Type B pancreatic cell (in vitro differentiated cells): ENCODE data around the gene NAA20. TPM values are rescaled to one million over a fixed set of nuclear protein-coding genes. Genes with fewer than 3 reads are reported as not detected.

ENCODE experiments used
- DNase-seq: peaks from one replicate; pipeline ENCODE4 v3.0.0; 2021; ENCODE audit warnings: mixed read lengths; ENCODE audit not compliant: unreplicated experiment; ENCODE audit errors: extremely low spot score
- H3K27ac Mint-ChIP-seq: 2 replicates; pipeline ENCODE4 v1.8.0; 2021; ENCODE audit warnings: mild to moderate bottlenecking, mixed read lengths
- H3K27me3 Mint-ChIP-seq: 2 replicates; pipeline ENCODE4 v1.8.0; 2021; ENCODE audit warnings: mixed read lengths
- H3K36me3 Mint-ChIP-seq: 2 replicates; pipeline ENCODE4 v1.8.0; 2021; ENCODE audit warnings: mixed read lengths
- H3K4me1 Mint-ChIP-seq: one replicate; pipeline ENCODE4 v1.8.0; 2021; ENCODE audit warnings: mixed read lengths; ENCODE audit not compliant: unreplicated experiment
- H3K4me3 Mint-ChIP-seq: 2 replicates; pipeline ENCODE4 v1.8.0; 2021; ENCODE audit warnings: mild to moderate bottlenecking, mixed read lengths
- H3K9me3 Mint-ChIP-seq: 2 replicates; pipeline ENCODE4 v1.8.0; 2021; ENCODE audit warnings: mixed read lengths
- CTCF ChIP-seq: fragments of 200-600 bp; sonication (generic); conservative IDR thresholded peaks from 2 replicates; pipeline ENCODE4 v1.5.0; 2021; ENCODE audit warnings: antibody characterized with exemption, mild to moderate bottlenecking
- total RNA-seq: library from RNA; stranded (reverse); gene quantifications from 2 replicates; pipeline ENCODE4 v1.2.1, GENCODE V29; 2021; ENCODE audit warnings: low replicate concordance

NAA20 gene
- total RNA-seq, 1 donor from 2014 or later = 63.5 TPM

DNA sequence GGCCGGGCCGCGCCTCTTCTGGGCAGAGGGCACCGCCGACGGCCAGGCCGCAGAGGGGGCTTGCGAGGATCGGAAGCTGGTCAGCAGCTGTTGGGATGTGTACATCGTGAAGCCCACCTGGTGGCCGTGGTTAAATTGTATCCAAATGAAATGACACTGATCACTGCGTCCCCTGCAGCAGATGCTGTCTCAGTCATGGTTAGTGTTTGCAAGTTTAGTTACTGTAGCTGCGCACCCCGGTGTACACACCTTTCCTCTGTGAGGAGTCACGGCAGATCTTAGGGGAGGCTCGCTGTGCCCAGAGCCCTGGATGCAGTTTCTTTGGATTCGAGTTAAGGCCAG lies 653 bp downstream of the NAA20 start:
- Mint-ChIP-seq H3K4me3 (peak overlapping the region; percentile 84), H3K36me3 (peaks cover 12% of the 10 kb centered on the region), H3K9me3 (no peaks in the 10 kb centered on the region), H3K27me3 (no peaks in the 10 kb centered on the region), H3K27ac (peak overlapping the region; percentile 19), H3K4me1 (peaks cover 49% of the 10 kb centered on the region)
- DNase-seq = no peak
- TF ChIP-seq CTCF = peak; percentile 36

GRCh38 chr20:20018366-20018765 lies 1.2 kb downstream of the NAA20 start:
- Mint-ChIP-seq H3K36me3 (peaks cover 13% of the 10 kb centered on the region), H3K4me1 (peaks cover 48% of the 10 kb centered on the region), H3K27ac (peak overlapping the region; percentile 19), H3K9me3 (no peaks in the 10 kb centered on the region), H3K4me3 (peak overlapping the region; percentile 84), H3K27me3 (no peaks in the 10 kb centered on the region)
- no peak for DNase-seq
- no peak for TF ChIP-seq CTCF

DNA sequence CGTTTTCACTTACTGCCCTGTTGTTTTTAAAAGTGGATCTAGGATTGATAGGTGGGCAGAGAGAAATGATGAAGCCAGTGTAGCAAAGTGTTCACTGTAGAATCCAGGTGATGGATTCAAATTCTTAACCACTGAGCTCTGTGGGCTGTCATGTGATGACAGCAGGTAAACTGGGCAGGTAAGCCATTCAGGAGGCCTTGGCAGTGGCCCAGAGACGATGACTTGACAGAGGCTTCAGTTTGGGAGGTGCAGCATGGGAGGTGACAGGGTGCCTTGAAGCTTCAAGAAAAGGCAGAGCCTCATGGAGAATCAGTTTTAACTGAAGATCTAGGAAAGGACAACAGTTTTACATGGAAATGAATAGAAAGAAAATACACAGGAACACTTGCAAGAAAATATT lies 2.0 kb downstream of the NAA20 start:
- no peak for DNase-seq
- peak overlapping the region; percentile 84 for H3K4me3 Mint-ChIP-seq
- TF ChIP-seq CTCF = no peak
- no peaks in the 10 kb centered on the region for H3K27me3 Mint-ChIP-seq
- peaks cover 48% of the 10 kb centered on the region for H3K4me1 Mint-ChIP-seq
- no peaks in the 10 kb centered on the region for H3K9me3 Mint-ChIP-seq
- H3K36me3 Mint-ChIP-seq = peaks cover 21% of the 10 kb centered on the region
- peak overlapping the region; percentile 27 for H3K27ac Mint-ChIP-seq

- H3K4me1 Mint-ChIP-seq = peaks cover 46% of the 10 kb centered on the region
- H3K9me3 Mint-ChIP-seq = no peaks in the 10 kb centered on the region
- TF ChIP-seq CTCF = no peak
- H3K36me3 Mint-ChIP-seq = peaks cover 24% of the 10 kb centered on the region
- no peaks in the 10 kb centered on the region for H3K27me3 Mint-ChIP-seq
- peak overlapping the region; percentile 53 for H3K27ac Mint-ChIP-seq
- peak overlapping the region; percentile 24 for H3K4me3 Mint-ChIP-seq
- DNase-seq = no peak
Measured at GRCh38 chr20:20020908-20021307, 3.7 kb downstream of the NAA20 start.

GRCh38 chr20:20021835-20022234 lies 4.7 kb downstream of the NAA20 start:
- peak overlapping the region; percentile 37 for H3K27ac Mint-ChIP-seq
- no peaks in the 10 kb centered on the region for H3K9me3 Mint-ChIP-seq
- peaks cover 44% of the 10 kb centered on the region for H3K4me1 Mint-ChIP-seq
- DNase-seq = no peak
- H3K27me3 Mint-ChIP-seq = no peaks in the 10 kb centered on the region
- H3K36me3 Mint-ChIP-seq = peaks cover 24% of the 10 kb centered on the region
- peak overlapping the region; percentile 3 for H3K4me3 Mint-ChIP-seq
- no peak for TF ChIP-seq CTCF

DNA sequence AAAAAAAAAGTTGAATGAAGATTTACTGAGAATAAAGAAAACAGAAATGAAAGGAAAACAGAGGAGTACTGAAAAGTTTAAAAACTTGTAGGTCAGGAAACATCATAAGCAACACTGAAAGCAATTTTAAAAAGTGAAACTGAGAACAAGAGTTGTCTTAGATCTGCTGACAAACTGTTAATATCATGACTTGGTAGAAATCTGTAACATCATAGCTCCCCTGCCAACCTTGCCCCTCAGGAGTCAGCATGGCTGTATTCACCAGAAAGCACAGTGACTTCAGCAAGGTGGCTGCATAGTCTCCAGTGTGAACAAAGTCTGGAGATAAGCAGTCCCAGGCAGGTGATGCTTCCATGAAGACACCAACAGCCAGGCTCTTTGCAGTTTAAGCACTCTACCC lies 5.3 kb downstream of the NAA20 start:
- Mint-ChIP-seq H3K36me3 (peaks cover 24% of the 10 kb centered on the region), H3K27ac (no peak overlapping the region), H3K27me3 (no peaks in the 10 kb centered on the region), H3K9me3 (no peaks in the 10 kb centered on the region), H3K4me3 (no peak overlapping the region), H3K4me1 (peaks cover 41% of the 10 kb centered on the region)
- DNase-seq = no peak
- no peak for TF ChIP-seq CTCF
